HepG2 (cell line): ENCODE results near the gene RPL35. TPM values are rescaled to one million over a fixed set of nuclear protein-coding genes. Genes with fewer than 3 reads are reported as not detected.

Experiments used
- ATAC-seq: fragments of 200-7000 bp; cut with Tn5 transposase; 3 replicates; pipeline ENCODE4 v1.9.1; 2020; ENCODE audit warnings: mild to moderate bottlenecking, moderate library complexity
- BruUV-seq: library from RNA; stranded (reverse); fragments of 400-500 nt; replicated peaks from 2 replicates; lab custom pipeline; 2021; lab: Mats Ljungman, UMichigan
- CTCF ChIA-PET: fragments of 300-600 bp; formaldehyde crosslinking; extraction: SDS; loops from one replicate; lab custom pipeline; 2021; ENCODE audit warnings: low total read pairs, inconsistent platforms, low intra/inter-chr PET ratio; lab: Yijun Ruan, JAX
- POLR2A ChIA-PET: fragments of 350-600 bp; sonication (Branson Sonifier 250); formaldehyde crosslinking; loops from one replicate; lab custom pipeline; 2020; ENCODE audit warnings: antibody characterized with exemption, inconsistent platforms; lab: Yijun Ruan, JAX
- DNase-seq: peaks from one replicate; pipeline ENCODE4 v3.0.0-alpha.2; 2015; ENCODE audit warnings: low spot score
- FAIRE-seq: peaks from 3 replicates; lab custom pipeline; 2011; peaks lifted over from hg19 to GRCh38; lab: Jason Lieb, UNC
- H2AFZ ChIP-seq: one replicate; pipeline ENCODE4 v1.6.1; 2011; ENCODE audit warnings: low read length, inconsistent platforms
- H3K27ac ChIP-seq: fragments of 300-600 bp; 3 replicates; pipeline ENCODE4 v1.8.0; 2011; ENCODE audit warnings: mixed run types, mild to moderate bottlenecking, mixed read lengths, low read length, inconsistent platforms; ENCODE audit not compliant: insufficient read depth; ENCODE audit errors: extremely low read length
- H3K27me3 ChIP-seq, 2 experiments: fragments of 200-600 bp in 1 of 2; 2 replicates in 1 of 2; 3 replicates in 1 of 2; pipeline versions ENCODE4 v1.6.0 to v1.8.0; 2011; ENCODE audit warnings: low read length in 2 of 2, mild to moderate bottlenecking in 2 of 2, moderate library complexity in 2 of 2, inconsistent platforms in 1 of 2; ENCODE audit not compliant: insufficient read depth in 2 of 2, control insufficient read depth in 1 of 2
- H3K36me3 ChIP-seq, 2 experiments: fragments of 200-600 bp in 1 of 2; replicated peaks in 1 of 2; 2 replicates in 1 of 2; 3 replicates in 1 of 2; pipeline versions ENCODE4 v1.5.1 to v1.8.0; 2011; ENCODE audit warnings: low read length in 2 of 2, inconsistent platforms in 1 of 2; ENCODE audit not compliant: insufficient read depth in 2 of 2, control insufficient read depth in 1 of 2
- H3K4me1 ChIP-seq: 2 replicates; pipeline ENCODE4 v1.5.1; 2012; ENCODE audit warnings: low read length, inconsistent platforms; ENCODE audit not compliant: insufficient read depth
- H3K4me2 ChIP-seq: 2 replicates; pipeline ENCODE4 v1.6.0; 2011; ENCODE audit warnings: low read depth, low read length, inconsistent platforms
- H3K4me3 ChIP-seq, 3 experiments: fragments of 200-600 bp in 1 of 3; sonication (generic), shearing (Covaris generic) in 1 of 3; replicated peaks in 1 of 3; 2 replicates each; pipeline ENCODE4 v1.5.1; 2011 to 2016; ENCODE audit warnings: low read length in 3 of 3, inconsistent platforms in 2 of 3, low read depth in 2 of 3, mild to moderate bottlenecking in 2 of 3, control low read depth in 1 of 3, mixed read lengths in 1 of 3; ENCODE audit not compliant: insufficient read depth in 1 of 3
- H3K79me2 ChIP-seq: one replicate; pipeline ENCODE4 v1.6.1; 2011; ENCODE audit warnings: low read length, inconsistent platforms; ENCODE audit not compliant: insufficient read depth
- H3K9ac ChIP-seq: 2 replicates; pipeline ENCODE4 v1.6.0; 2011; ENCODE audit warnings: mild to moderate bottlenecking, low read depth, low read length, inconsistent platforms; ENCODE audit not compliant: insufficient read depth
- H3K9me3 ChIP-seq: 2 replicates; pipeline ENCODE4 v1.5.1; 2012; ENCODE audit warnings: mild to moderate bottlenecking, low read length
- H4K20me1 ChIP-seq: 2 replicates; pipeline ENCODE4 v1.6.0; 2011; ENCODE audit warnings: inconsistent platforms, mild to moderate bottlenecking, low read length, moderate library complexity; ENCODE audit not compliant: insufficient read depth
- HBP1 ChIP-seq: IDR thresholded peaks from 2 replicates; pipeline ENCODE4 v1.6.1; 2016; ENCODE audit warnings: low read depth, control low read depth
- HNRNPL ChIP-seq: fragments of 200-400 bp; formaldehyde crosslinking; IDR thresholded peaks from 2 replicates; pipeline ENCODE4 v1.6.1; 2017; ENCODE audit warnings: mild to moderate bottlenecking, low read depth, low read length
- POLR2A ChIP-seq, 2 experiments: IDR thresholded peaks; 2 replicates each; pipeline ENCODE4 v1.6.1; 2011; ENCODE audit warnings: low read depth in 2 of 2, low read length in 2 of 2, mild to moderate bottlenecking in 1 of 2, moderate library complexity in 1 of 2; ENCODE audit not compliant: insufficient read depth in 1 of 2
- RBFOX2 ChIP-seq: fragments of 200-400 bp; formaldehyde crosslinking; IDR thresholded peaks from 2 replicates; pipeline ENCODE4 v1.6.1; 2017; ENCODE audit warnings: low read depth, mild to moderate bottlenecking, low read length
- RBM22 ChIP-seq: fragments of 200-400 bp; formaldehyde crosslinking; optimal IDR thresholded peaks from 2 replicates; pipeline ENCODE3; 2017; ENCODE audit warnings: mild to moderate bottlenecking, low read length, moderate library complexity
- ZNF687 ChIP-seq: sonication (generic); formaldehyde crosslinking; IDR thresholded peaks from 2 replicates; pipeline ENCODE4 v1.5.1; 2020; ENCODE audit warnings: mild to moderate bottlenecking, missing genetic modification reagents, moderate library complexity
- ZSCAN12 ChIP-seq: sonication (generic); formaldehyde crosslinking; IDR thresholded peaks from 2 replicates; pipeline ENCODE4 v1.9.0; 2021; ENCODE audit warnings: mild to moderate bottlenecking, missing genetic modification reagents
- WGBS: methylation state at CpG from one replicate; pipeline ENCODE4 v1.1.6; 2017; ENCODE audit warnings: low lambda C conversion rate; 5-methylcytosine and 5-hydroxymethylcytosine counted together
- in situ Hi-C: cut with HindIII; loops from 2 replicates; pipeline ENCODE4 v1.10.0; 2017; ENCODE audit warnings: low pct_unique_long_range_greater_than_20kb; ENCODE audit not compliant: extremely low pct_ligation_motif_present
- intact Hi-C: fragments of 100-400 bp; cut with micrococcal nuclease; formaldehyde crosslinking; loops from one replicate; pipeline ENCODE4 v1.10.0; 2022; ENCODE audit not compliant: unreplicated experiment
- polyA plus RNA-seq, 8 experiments: library from polyadenylated mRNA; depleted of rRNA in 3 of 8; stranded (reverse) in 7 of 8; unstranded in 1 of 8; fragments of >200 nt; fragmentation: Illumina TruSeq in 4 of 8; extraction: Trizol in 4 of 8; gene quantifications; 2 replicates each; pipeline versions ENCODE4 v1.2.1 to v1.2.3, GENCODE V29; 2011 to 2016; ENCODE audit warnings: low read depth in 4 of 8, missing spikeins in 1 of 8, mixed read lengths in 1 of 8; ENCODE audit not compliant: insufficient read depth in 1 of 8
- total RNA-seq, 5 experiments: library from RNA; depleted of rRNA; stranded (reverse); fragments of >200 nt; fragmentation: Illumina TruSeq; extraction: Trizol; gene quantifications; 2 replicates each; pipeline ENCODE4 v1.2.3, GENCODE V29; 2016; ENCODE audit warnings: low read depth in 1 of 5

The RPL35 gene
- total and polyA plus RNA-seq, 2 of the 13 experiments (the other 11 are each of a cell fraction or from before 2014, with no cell fraction given) = 2,153 to 2,935 TPM

GRCh38 chr9:124858330-124859046, 3.3 kb downstream of the RPL35 start:
- peaks cover 17 to 37% of the 10 kb centered on the region in 2 experiments for H3K36me3 ChIP-seq
- no peak overlapping the region for H3K27ac ChIP-seq
- FAIRE-seq = no peak
- BruUV-seq = no TSS peak
- ChIA-PET POLR2A (interaction anchor here (0.6 to 1.4 kb wide), 3 partner anchors 10 to 272 kb away, joined by 3 to 4 read pairs (median 3); no protein-coding TSS in a partner anchor), CTCF (no interaction called here)
- no peak overlapping the region; a peak in 1 of 6 replicates for H3K4me3 ChIP-seq
- H2AFZ ChIP-seq = no peak overlapping the region
- DNase-seq = no peak
- in situ Hi-C loops (no loop called here), intact Hi-C loops (no loop called here)
- H3K9ac ChIP-seq = no peak overlapping the region
- TF ChIP-seq RBM22 = peak; percentile 38
- TF ChIP-seq RBFOX2 = peak; percentile 29; the same call in 1 of the 2 replicates
- no peak for TF ChIP-seq HBP1 (CRISPR knock-in tag)
- TF ChIP-seq ZSCAN12 = no peak
- 0 out of 2 replicates have a peak, but pooled peaks have one; percentile 30 for TF ChIP-seq HNRNPL
- peak; percentile 24; the same call in 1 of the 2 replicates for TF ChIP-seq ZNF687 (CRISPR knock-in tag)
- TF ChIP-seq POLR2A (IDR thresholded peaks at IDR 0.05; ENCODE audit: insufficient read depth in 1 of 2, low read depth in 2 of 2, low read length in 2 of 2) = peak in 1 of 2 experiments; percentile 26; a peak in 1 of 4 replicates
- no peak overlapping the region for H3K4me2 ChIP-seq
- no peak for ATAC-seq
- peaks cover 43% of the 10 kb centered on the region for H4K20me1 ChIP-seq
- WGBS = 100% methylated on average over 4 of the region's 9 CpGs
- H3K27me3 ChIP-seq = no peaks in the 10 kb centered on the region; a peak in 2 of 5 replicates
- H3K79me2 ChIP-seq = peaks cover 29% of the 10 kb centered on the region
- no peaks in the 10 kb centered on the region for H3K9me3 ChIP-seq
- peaks cover 44% of the 10 kb centered on the region for H3K4me1 ChIP-seq
